HG02623 (cell line): ENCODE results near the gene DNAJB4.
"Not testable (repeated sequence)": the region's sequence is repeated elsewhere in the genome, so short reads cannot be mapped to it uniquely, and the experiment has no call there.

Experiments used
- ATAC-seq: cut with Tn5 transposase; IDR thresholded peaks from one replicate; pipeline ENCODE4 v1.9.1; 2021; ENCODE audit warnings: moderate library complexity; ENCODE audit not compliant: unreplicated experiment

DNAJB4 gene

GRCh38 chr1:78004719-78005447, at the start of gene DNAJB4:
TSS of gene DNAJB4 (plus strand) at chr1:78004939. CDS start at chr1:78005111, 172 bp downstream.
- peak; percentile 99 for ATAC-seq

DNA sequence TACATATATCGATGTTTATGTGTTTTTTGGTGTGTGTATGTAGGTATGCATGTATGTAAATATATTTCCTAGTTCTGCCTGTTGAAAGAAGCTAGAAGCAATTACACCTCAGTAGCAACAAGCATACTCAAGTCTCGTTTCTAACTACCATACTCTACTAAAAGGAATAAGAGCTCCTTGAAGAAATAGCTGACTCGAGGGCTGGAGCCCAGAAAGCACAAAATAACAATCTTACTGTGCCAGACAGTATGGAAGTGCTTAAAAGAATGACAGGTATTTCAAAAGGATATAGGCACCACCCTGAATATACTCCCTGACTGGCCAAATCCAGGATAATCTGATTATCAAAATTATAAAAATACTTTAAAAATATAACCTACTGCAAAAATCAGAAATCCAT, 49.0 kb upstream of the DNAJB4 start:
- no peak for ATAC-seq

- ATAC-seq: no peak
Observed at GRCh38 chr1:77956464-77956863, 48.3 kb upstream of the DNAJB4 start.

GRCh38 chr1:77958391-77958790, 46.3 kb upstream of the DNAJB4 start:
- no peak for ATAC-seq

GRCh38 chr1:77958850-77959249, 45.9 kb upstream of the DNAJB4 start:
- no peak for ATAC-seq

GRCh38 chr1:77961392-77961791, 43.3 kb upstream of the DNAJB4 start:
- ATAC-seq: no peak

GRCh38 chr1:77966291-77966690, 38.4 kb upstream of the DNAJB4 start:
- no peak for ATAC-seq

GRCh38 chr1:77970192-77970591, 34.5 kb upstream of the DNAJB4 start:
- ATAC-seq: no peak

DNA sequence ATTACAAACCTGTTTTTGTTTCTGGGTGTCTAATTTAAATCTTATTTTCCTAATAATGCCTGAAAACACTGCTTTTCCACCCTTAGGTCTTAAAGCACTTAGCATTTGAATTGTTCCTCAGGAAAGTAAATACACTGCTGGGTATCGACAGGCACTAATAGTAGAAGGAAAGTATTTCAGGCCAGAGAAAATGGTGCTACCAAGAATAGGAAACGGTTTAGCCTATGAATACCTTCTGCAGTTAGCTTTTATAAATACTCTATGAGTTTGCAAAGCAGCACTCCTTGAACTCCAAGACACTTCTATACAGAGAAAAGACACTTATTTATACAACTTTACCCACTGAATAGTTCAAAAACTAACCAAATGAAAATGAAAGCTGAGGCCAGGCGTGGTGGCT, 32.7 kb upstream of the DNAJB4 start:
- ATAC-seq: no peak

DNA sequence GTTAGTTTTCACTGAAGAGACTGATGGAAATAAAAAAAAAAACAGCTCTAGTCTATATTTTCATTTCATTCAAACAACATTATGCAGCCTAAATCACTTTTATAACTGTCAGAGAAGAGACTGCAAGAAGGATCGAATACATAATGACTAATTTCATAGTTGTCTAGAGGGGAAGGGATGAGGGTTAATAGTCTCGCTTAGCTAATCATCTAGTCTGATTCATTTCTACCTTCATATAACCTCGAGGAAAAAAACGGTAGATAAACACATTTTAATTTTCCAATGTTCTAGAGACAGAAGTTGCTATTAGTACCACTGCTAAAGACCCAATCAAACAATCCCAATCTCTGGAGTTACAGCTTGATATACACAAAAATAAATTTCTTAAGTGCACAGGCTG, 29.4 kb upstream of the DNAJB4 start:
- ATAC-seq: no peak

DNA sequence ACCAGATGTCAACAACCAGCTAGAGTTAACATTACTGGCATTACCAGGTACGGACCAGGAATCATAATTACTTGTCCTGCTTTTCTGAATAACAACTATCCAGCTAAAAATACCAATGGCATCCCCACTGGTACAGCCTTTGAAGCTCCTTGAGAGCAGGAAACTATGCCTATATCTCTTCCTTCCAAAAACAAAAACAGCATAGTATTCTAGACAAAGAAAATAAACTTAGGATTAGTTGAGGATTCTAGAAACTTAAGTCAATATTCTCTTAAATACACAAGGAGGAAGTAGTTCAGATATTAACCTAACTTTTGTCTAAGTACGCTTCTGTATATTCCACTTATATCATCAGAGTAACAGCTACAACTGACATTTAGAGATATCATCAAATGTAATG, 28.8 kb upstream of the DNAJB4 start:
- ATAC-seq: no peak

DNA sequence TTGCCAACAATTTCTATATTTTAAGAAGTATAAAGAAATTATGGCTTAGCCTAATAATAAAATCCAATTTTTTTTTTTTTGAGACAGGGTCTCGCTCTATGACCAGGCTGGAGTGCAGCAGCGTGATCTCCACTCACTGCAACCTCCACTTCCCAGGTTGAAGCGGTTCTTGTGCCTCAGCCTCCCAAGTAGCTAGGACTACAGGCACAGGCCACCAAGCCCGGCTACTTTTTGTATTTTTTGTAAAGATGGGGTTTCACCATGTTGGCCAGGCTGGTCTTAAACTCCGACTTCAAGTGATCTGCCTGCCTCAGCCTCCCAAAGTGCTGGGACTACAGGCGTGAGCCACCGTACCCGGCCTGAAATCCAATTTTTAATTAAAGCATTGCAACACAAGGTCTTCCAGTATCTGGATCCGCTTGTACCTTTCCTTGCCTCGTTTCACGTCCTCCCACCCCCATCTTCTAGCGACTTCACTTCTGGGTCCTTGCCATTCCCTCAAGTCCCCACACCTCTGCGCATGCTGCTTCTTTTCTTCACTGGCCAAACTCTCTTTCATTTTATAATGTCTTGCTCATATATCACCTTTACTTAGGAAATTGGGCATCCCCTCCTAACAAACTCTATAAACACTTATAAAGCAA, 28.2 kb upstream of the DNAJB4 start:
- no peak for ATAC-seq

DNA sequence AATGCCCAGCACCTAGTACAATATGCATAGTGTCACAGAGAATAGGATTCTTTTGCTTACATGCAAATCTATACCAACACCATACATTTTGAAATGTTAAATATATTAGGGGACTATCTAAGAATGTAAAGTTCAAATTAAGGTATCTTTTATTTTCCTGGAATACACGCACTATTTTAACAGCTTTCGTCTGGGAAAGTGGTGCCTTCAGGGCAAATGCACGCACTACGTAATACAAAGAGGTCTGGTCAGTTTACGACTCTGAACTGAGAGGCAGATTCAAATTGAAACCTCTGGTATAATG, 26.8 kb upstream of the DNAJB4 start:
- no peak for ATAC-seq

- ATAC-seq: peak; percentile 62
Observed at GRCh38 chr1:77978293-77978968, 26.3 kb upstream of the DNAJB4 start.

DNA sequence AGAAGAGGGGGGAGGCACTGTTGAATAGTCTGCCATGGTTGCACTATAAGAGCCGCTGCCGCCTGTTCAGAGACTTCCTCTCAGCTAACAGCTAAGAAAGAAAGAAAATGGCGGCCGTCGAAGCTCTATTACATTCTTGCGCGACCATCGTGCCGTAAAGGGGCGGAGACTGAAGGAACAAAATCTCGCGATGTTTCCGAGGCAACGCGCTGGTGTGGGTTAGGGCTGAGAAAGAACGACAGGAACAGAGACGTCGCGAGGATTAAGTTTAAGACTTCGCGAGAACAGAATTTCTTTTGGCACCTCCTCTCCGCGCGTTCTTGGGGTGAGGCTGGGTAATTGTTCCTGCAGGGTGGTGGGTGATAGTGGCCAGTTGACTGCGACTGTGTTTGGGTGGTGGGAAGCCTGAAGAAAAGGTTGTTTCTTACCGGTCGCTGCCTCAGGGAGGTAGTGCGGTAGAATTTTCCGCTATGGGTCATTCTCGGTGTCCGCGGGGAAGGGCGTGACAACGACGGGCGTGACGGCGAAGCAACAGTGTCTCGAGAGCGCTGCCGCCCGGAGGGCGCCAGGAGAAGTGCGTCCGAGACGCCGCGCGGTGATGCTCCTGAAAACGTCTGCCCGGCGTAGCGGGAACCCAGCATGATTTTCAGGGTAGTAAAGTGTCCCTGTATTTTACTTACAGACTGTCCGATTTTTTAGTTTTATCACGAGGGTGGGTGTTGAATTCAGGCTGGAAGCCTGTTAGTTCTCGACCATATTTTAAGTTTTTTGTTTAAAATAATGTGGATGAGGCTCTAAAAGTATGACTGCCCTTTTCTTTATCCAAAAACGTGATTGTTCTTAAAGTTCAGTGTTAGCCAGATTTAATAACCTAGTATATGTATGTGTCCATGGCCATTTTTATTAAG, 25.5 kb upstream of the DNAJB4 start, which contains the start of gene FUBP1:
Gene FUBP1, minus strand, starts transcription at position 104 of the 908 bp plus-strand sequence. Its CDS starts 68 bp downstream, at position 36.
- ATAC-seq: peak; percentile 71

GRCh38 chr1:77983352-77983996, 21.3 kb upstream of the DNAJB4 start:
- ATAC-seq: not testable (repeated sequence)

DNA sequence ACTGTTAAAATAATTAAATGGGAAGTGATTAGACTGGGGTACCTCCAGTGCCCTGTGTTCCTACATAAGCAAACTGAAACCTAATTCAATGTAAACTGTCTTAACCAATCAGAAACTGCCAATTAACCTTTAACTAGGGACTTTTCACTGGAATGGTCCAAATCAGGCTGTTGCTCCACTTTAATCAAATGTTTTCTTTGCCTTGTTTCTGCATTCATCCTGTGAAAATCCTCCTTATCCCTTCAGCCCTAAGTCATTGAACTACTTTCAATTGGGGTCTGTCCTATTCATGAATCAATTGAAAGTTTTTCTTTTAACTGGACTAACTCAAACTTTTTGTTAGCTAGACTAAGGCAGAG, 20.8 kb upstream of the DNAJB4 start:
- no peak for ATAC-seq

- no peak for ATAC-seq
Observed at GRCh38 chr1:77984629-77985028, 20.1 kb upstream of the DNAJB4 start.

DNA sequence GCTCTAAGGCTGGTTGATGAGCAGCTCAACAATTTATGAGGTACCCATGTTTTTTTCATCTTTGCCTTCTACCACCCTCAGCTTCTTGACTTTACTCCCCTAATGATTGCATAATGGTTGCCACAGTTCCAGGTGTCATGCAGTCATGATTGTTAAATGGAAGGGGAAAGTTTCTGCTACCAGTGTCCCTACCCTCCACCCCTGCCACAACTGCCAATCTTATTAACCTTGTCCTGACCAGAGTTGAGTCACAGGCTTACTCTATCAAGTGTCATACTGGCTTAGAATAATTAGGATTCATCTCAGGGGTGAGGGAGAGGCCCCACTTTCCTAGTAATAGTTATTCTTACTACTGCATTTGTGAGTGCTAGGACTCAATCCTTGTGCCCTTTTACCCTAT, 17.9 kb upstream of the DNAJB4 start:
- no peak for ATAC-seq

- no peak for ATAC-seq
Observed at GRCh38 chr1:77987919-77988318, 16.8 kb upstream of the DNAJB4 start.

DNA sequence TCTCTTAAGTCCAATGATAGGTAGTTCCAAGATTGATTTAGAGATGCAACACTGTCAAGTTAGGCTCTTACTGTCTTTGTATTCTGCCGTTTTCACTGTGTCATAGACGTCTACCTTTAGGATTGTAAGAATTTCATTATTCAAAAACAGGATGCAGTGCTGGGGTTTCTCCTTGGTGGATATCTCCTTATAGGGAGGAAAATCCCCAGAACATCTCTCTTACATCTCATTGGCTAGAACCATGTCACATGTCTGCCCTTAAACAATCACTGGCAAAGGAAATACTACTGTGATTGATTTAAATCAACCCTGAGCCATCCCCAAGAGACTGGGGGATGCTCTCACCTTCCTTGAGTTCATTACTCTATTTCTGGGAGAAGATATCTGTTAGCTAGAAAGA, 15.0 kb upstream of the DNAJB4 start:
- ATAC-seq: no peak
